B cell (primary cell): ENCODE results near the gene TLR9. TPM values are rescaled to one million over a fixed set of nuclear protein-coding genes. Genes with fewer than 3 reads are reported as not detected.

Experiments used
- ATAC-seq: fragments of 200-7000 bp; cut with Tn5 transposase; one replicate; pipeline ENCODE4 v1.10.0; 2021; ENCODE audit warnings: low read depth, mild to moderate bottlenecking, moderate number of reproducible peaks, moderate library complexity
- CTCF ChIA-PET: fragments of 350-600 bp; sonication (Branson Sonifier 250); formaldehyde crosslinking; loops from one replicate; lab custom pipeline; 2021; ENCODE audit warnings: antibody characterized with exemption, inconsistent platforms; lab: Charles Lee
- POLR2A ChIA-PET: fragments of 350-600 bp; sonication (Branson Sonifier 250); formaldehyde crosslinking; loops from one replicate; lab custom pipeline; 2021; ENCODE audit warnings: antibody characterized with exemption; lab: Charles Lee
- DNase-seq: peaks from one replicate; pipeline ENCODE4 v3.0.0; 2013
- H2AFZ ChIP-seq: 2 replicates; pipeline ENCODE4 v1.6.1; 2012; ENCODE audit warnings: mild to moderate bottlenecking, low read depth, low read length; ENCODE audit not compliant: insufficient read depth, poor library complexity, severe bottlenecking
- H3K27ac ChIP-seq, 2 donors: 1 replicate in 1 of 2; 2 replicates in 1 of 2; pipeline ENCODE4 v1.5.1; 2012 to 2013; ENCODE audit warnings: low read length in 2 of 2, mild to moderate bottlenecking in 2 of 2, moderate library complexity in 1 of 2
- H3K27me3 ChIP-seq, 4 experiments: fragments of 200-600 bp in 1 of 4; sonication (generic) in 1 of 4; replicated peaks in 1 of 4; 1 replicate in 2 of 4; 2 replicates in 2 of 4; pipeline versions ENCODE4 v1.6.1 to v1.7.0; 2013 to 2016; ENCODE audit warnings: low read length in 3 of 4, mild to moderate bottlenecking in 2 of 4, mixed read lengths in 1 of 4, moderate library complexity in 1 of 4; ENCODE audit not compliant: insufficient read depth in 4 of 4, control insufficient read depth in 3 of 4; ENCODE audit errors: control extremely low read depth in 1 of 4
- H3K36me3 ChIP-seq, 2 experiments: replicated peaks in 1 of 2; 1 replicate in 1 of 2; 2 replicates in 1 of 2; pipeline versions ENCODE4 v1.6.1 to v1.7.1; 2013; ENCODE audit warnings: low read length in 1 of 2; ENCODE audit not compliant: insufficient read depth in 2 of 2, control insufficient read depth in 1 of 2; ENCODE audit errors: control extremely low read depth in 1 of 2, extremely low read depth in 1 of 2
- H3K4me1 ChIP-seq, 2 donors: fragments of 200-600 bp in 1 of 2; sonication (generic) in 1 of 2; 1 replicate in 1 of 2; 2 replicates in 1 of 2; pipeline versions ENCODE4 v1.5.1 to v1.6.1; 2013 to 2017; ENCODE audit warnings: low read length in 2 of 2; ENCODE audit not compliant: control insufficient read depth in 2 of 2, insufficient read depth in 2 of 2
- H3K4me2 ChIP-seq: replicated peaks from 2 replicates; pipeline ENCODE3; 2012; ENCODE audit warnings: mild to moderate bottlenecking, low read depth, low read length; ENCODE audit not compliant: poor library complexity, severe bottlenecking
- H3K4me3 ChIP-seq, 5 experiments: fragments of 200-600 bp in 1 of 5; sonication (generic) in 1 of 5; 1 replicate in 3 of 5; 2 replicates in 2 of 5; pipeline versions ENCODE4 v1.5.1 to v1.7.0; 2011 to 2016; ENCODE audit warnings: low read length in 4 of 5, mild to moderate bottlenecking in 4 of 5, low read depth in 2 of 5, control low read depth in 1 of 5, moderate library complexity in 1 of 5; ENCODE audit not compliant: insufficient read depth in 1 of 5; ENCODE audit errors: control extremely low read depth in 1 of 5, extremely low read depth in 1 of 5
- H3K79me2 ChIP-seq: fragments of 200-600 bp; sonication (generic); one replicate; pipeline ENCODE4 v1.6.0; 2016; ENCODE audit warnings: low read length; ENCODE audit not compliant: control insufficient read depth, insufficient read depth
- H3K9ac ChIP-seq: fragments of 200-600 bp; sonication (generic); 2 replicates; pipeline ENCODE4 v1.6.1; 2017; ENCODE audit warnings: mild to moderate bottlenecking, low read length, moderate library complexity
- H3K9me3 ChIP-seq, 3 donors: one replicate each; pipeline versions ENCODE4 v1.6.1 to v1.7.1; 2013; ENCODE audit warnings: low read length in 2 of 3; ENCODE audit not compliant: control insufficient read depth in 2 of 3, insufficient read depth in 1 of 3; ENCODE audit errors: control extremely low read depth in 1 of 3
- H4K20me1 ChIP-seq: 2 replicates; pipeline ENCODE4 v1.6.0; 2012; ENCODE audit warnings: mild to moderate bottlenecking, low read length; ENCODE audit not compliant: insufficient read depth, control insufficient read depth, poor library complexity, severe bottlenecking
- H3K27ac Mint-ChIP-seq: one replicate; pipeline ENCODE4 v1.8.0; 2021; ENCODE audit warnings: mixed read lengths
- H3K27me3 Mint-ChIP-seq: one replicate; pipeline ENCODE4 v1.8.0; 2021; ENCODE audit warnings: mixed read lengths
- H3K4me1 Mint-ChIP-seq: one replicate; pipeline ENCODE4 v1.8.0; 2021; ENCODE audit warnings: mixed read lengths
- H3K4me3 Mint-ChIP-seq: one replicate; pipeline ENCODE4 v1.8.0; 2021; ENCODE audit warnings: mixed read lengths
- H3K9me3 Mint-ChIP-seq: one replicate; pipeline ENCODE4 v1.8.0; 2022; ENCODE audit warnings: mixed read lengths; ENCODE audit not compliant: insufficient read depth
- CTCF ChIP-seq: fragments of 200-600 bp; IDR thresholded peaks from one replicate; pipeline ENCODE4 v1.8.0; 2022; ENCODE audit warnings: antibody characterized with exemption, mild to moderate bottlenecking
- EZH2 ChIP-seq: IDR thresholded peaks from 2 replicates; pipeline ENCODE4 v1.6.1; 2012; ENCODE audit warnings: borderline replicate concordance, low read depth, mild to moderate bottlenecking, moderate library complexity, low read length; ENCODE audit not compliant: insufficient read depth, poor library complexity, severe bottlenecking
- WGBS: methylation state at CpG from one replicate; pipeline ENCODE4 v1.1.5; 2013; ENCODE audit warnings: missing lambda C conversion rate; ENCODE audit not compliant: insufficient coverage; 5-methylcytosine and 5-hydroxymethylcytosine counted together
- intact Hi-C: fragments of 100-400 bp; cut with micrococcal nuclease; formaldehyde crosslinking; loops from one replicate; pipeline ENCODE4 v1.10.0; 2022
- polyA plus RNA-seq: library from polyadenylated mRNA; depleted of rRNA; stranded (reverse); fragments of >200 nt; gene quantifications from 2 replicates; pipeline ENCODE4 v1.2.3, GENCODE V29; 2012
- total RNA-seq, 2 donors: library from RNA; stranded (reverse); fragments of 120-200 nt in 1 of 2; gene quantifications; 1 replicate in 1 of 2; 2 replicates in 1 of 2; pipeline versions ENCODE4 v1.2.3 to v1.2.4, GENCODE V29; 2013 to 2022

TLR9 gene
- total and polyA plus RNA-seq, 2 donors (not counting 1 experiment from before 2014, with no cell fraction given), result 3.7 to 21.0 TPM

- Histone ChIP-seq H4K20me1 (peaks cover 47% of the 10 kb centered on the region), H3K9ac (peak overlapping the region; percentile 83), H3K27ac (peak overlapping the region in 1 of 2 donors; percentile 27), H3K9me3 (no peaks in the 10 kb centered on the region), H3K4me2 (peak overlapping the region; percentile 78), H3K4me3 (peak overlapping the region; percentile 75 to 99 (median 93)), H3K79me2 (peaks cover 72% of the 10 kb centered on the region), H3K4me1 (peaks cover 33 to 48% of the 10 kb centered on the region in 2 donors), H2AFZ (peak overlapping the region; percentile 94), H3K27me3 (no peaks in the 10 kb centered on the region), H3K36me3 (peaks cover 6 to 29% of the 10 kb centered on the region in 2 experiments)
- WGBS, result 9% methylated on average over 9 of the region's 11 CpGs
- peak overlapping the region; percentile 93 for H3K27ac Mint-ChIP-seq
- ChIA-PET POLR2A (interaction anchor here (0.6 to 3.1 kb wide), 9 partner anchors 11 to 90 kb away, joined by 3 to 28 read pairs (median 6); partner anchors contain the start of genes TLR9 and WDR82), CTCF (interaction anchor here (1.0 to 18.5 kb wide), 5 partner anchors 15 to 101 kb away, joined by 6 to 237 read pairs (median 32); partner anchors contain the start of genes TLR9 and WDR82)
- peak overlapping the region; percentile 99 for H3K4me3 Mint-ChIP-seq
- no peaks in the 10 kb centered on the region for H3K9me3 Mint-ChIP-seq
- H3K4me1 Mint-ChIP-seq, result peaks cover 58% of the 10 kb centered on the region
- DNase-seq (no peak), ATAC-seq (no peak)
- TF ChIP-seq EZH2, result no peak
- no peak for TF ChIP-seq CTCF
- intact Hi-C loops, result no loop called here
- no peaks in the 10 kb centered on the region for H3K27me3 Mint-ChIP-seq
Observed at GRCh38 chr3:52238193-52238760, 12.8 kb upstream of the TLR9 start.

GRCh38 chr3:52237657-52238172, 12.3 kb upstream of the TLR9 start:
- H3K79me2 ChIP-seq, result peaks cover 78% of the 10 kb centered on the region
- ATAC-seq (no peak), DNase-seq (peak; percentile 14)
- peak overlapping the region; percentile 99 for H3K4me3 Mint-ChIP-seq
- no peaks in the 10 kb centered on the region for H3K27me3 ChIP-seq
- H3K9me3 ChIP-seq, result no peaks in the 10 kb centered on the region
- H2AFZ ChIP-seq, result no peak overlapping the region
- peak overlapping the region; percentile 83 for H3K9ac ChIP-seq
- WGBS, result 35% methylated on average over 7 of the region's 8 CpGs
- TF ChIP-seq EZH2 (no peak), CTCF (no peak)
- H3K4me1 ChIP-seq, result peaks cover 32 to 53% of the 10 kb centered on the region in 2 donors
- intact Hi-C loops, result no loop called here
- peaks cover 52% of the 10 kb centered on the region for H4K20me1 ChIP-seq
- peak overlapping the region; percentile 6 for H3K27ac Mint-ChIP-seq
- peaks cover 55% of the 10 kb centered on the region for H3K4me1 Mint-ChIP-seq
- no peaks in the 10 kb centered on the region for H3K27me3 Mint-ChIP-seq
- no peaks in the 10 kb centered on the region for H3K9me3 Mint-ChIP-seq
- peak overlapping the region; percentile 78 for H3K4me2 ChIP-seq
- peak overlapping the region; percentile 75 to 99 (median 93) for H3K4me3 ChIP-seq
- H3K36me3 ChIP-seq, result peaks cover 6 to 35% of the 10 kb centered on the region in 2 experiments
- ChIA-PET CTCF (interaction anchor here (1.4 to 18.5 kb wide), 6 partner anchors 15 to 101 kb away, joined by 4 to 237 read pairs (median 19); partner anchors contain the start of gene TLR9), POLR2A (interaction anchor here (0.5 to 3.1 kb wide), 6 partner anchors 12 to 226 kb away, joined by 3 to 28 read pairs (median 10); partner anchors contain the start of genes TLR9 and WDR82)
- no peak overlapping the region for H3K27ac ChIP-seq
